Measurements from ENCODE around the gene SUCLG2. TPM values are rescaled to one million over a fixed set of nuclear protein-coding genes. Genes with fewer than 3 reads are reported as not detected.

SUCLG2 gene
- total and polyA plus RNA-seq, 10 of the 15 experiments (the other 5 are each of a cell fraction or from before 2014, with no cell fraction given) = 17.8 to 50.9 (median 37.2) TPM

GRCh38 chr3:67564008-67564407 lies 90.4 kb downstream of the SUCLG2 start (continued):
- TF ChIP-seq EGR1 (IDR thresholded peaks at IDR 0.05; ENCODE audit: borderline replicate concordance in 1 of 2, low read depth in 2 of 2, low read length in 2 of 2) (no peak), POU2F2 (IDR thresholded peaks at IDR 0.05; ENCODE audit: borderline replicate concordance, low read depth, low read length) (no peak), PKNOX1 (IDR thresholded peaks at IDR 0.05) (no peak), CHD1 (IDR thresholded peaks at IDR 0.05; ENCODE audit: low read depth, low read length) (no peak), PAX8 (IDR thresholded peaks at IDR 0.05) (no peak)
- TF ChIP-seq, protein P1, sequence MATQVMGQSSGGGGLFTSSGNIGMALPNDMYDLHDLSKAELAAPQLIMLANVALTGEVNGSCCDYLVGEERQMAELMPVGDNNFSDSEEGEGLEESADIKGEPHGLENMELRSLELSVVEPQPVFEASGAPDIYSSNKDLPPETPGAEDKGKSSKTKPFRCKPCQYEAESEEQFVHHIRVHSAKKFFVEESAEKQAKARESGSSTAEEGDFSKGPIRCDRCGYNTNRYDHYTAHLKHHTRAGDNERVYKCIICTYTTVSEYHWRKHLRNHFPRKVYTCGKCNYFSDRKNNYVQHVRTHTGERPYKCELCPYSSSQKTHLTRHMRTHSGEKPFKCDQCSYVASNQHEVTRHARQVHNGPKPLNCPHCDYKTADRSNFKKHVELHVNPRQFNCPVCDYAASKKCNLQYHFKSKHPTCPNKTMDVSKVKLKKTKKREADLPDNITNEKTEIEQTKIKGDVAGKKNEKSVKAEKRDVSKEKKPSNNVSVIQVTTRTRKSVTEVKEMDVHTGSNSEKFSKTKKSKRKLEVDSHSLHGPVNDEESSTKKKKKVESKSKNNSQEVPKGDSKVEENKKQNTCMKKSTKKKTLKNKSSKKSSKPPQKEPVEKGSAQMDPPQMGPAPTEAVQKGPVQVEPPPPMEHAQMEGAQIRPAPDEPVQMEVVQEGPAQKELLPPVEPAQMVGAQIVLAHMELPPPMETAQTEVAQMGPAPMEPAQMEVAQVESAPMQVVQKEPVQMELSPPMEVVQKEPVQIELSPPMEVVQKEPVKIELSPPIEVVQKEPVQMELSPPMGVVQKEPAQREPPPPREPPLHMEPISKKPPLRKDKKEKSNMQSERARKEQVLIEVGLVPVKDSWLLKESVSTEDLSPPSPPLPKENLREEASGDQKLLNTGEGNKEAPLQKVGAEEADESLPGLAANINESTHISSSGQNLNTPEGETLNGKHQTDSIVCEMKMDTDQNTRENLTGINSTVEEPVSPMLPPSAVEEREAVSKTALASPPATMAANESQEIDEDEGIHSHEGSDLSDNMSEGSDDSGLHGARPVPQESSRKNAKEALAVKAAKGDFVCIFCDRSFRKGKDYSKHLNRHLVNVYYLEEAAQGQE (IDR thresholded peaks at IDR 0.05; ENCODE audit: low read depth, low read length) = no peak

- ChIA-PET RAD21 (ENCODE audit: unreplicated experiment) (no interaction called here), POLR2A (no interaction called here), SMC1A (ENCODE audit: uncharacterized antibody, unreplicated experiment) (no interaction called here), CTCF (no interaction called here)
- H3K9me3 ChIP-seq (replicated peaks; ENCODE audit: control insufficient read depth, insufficient read depth, low read length) = no peaks in the 10 kb centered on the region
- H3K36me3 ChIP-seq (ENCODE audit: control insufficient read depth in 2 of 2, insufficient read depth in 2 of 2, low read length in 1 of 2) = no peaks in the 10 kb centered on the region; a peak in 2 of 4 replicates
- H3K79me2 ChIP-seq (ENCODE audit: control insufficient read depth, insufficient read depth, low read length) = no peaks in the 10 kb centered on the region; the same call in 1 of the 2 replicates
- H4K20me1 ChIP-seq (ENCODE audit: control insufficient read depth, insufficient read depth) = no peaks in the 10 kb centered on the region
- BruUV-seq (replicated peaks) = no TSS peak
- H2AFZ ChIP-seq (ENCODE audit: control insufficient read depth, low read depth, low read length) = no peak overlapping the region
- no peaks in the 10 kb centered on the region for H3K27me3 ChIP-seq (replicated peaks in 1 of 2; ENCODE audit: control insufficient read depth in 2 of 2, insufficient read depth in 2 of 2, low read length in 1 of 2)
- in situ Hi-C loops (cut with MboI) = no loop called here
- WGBS (ENCODE audit: insufficient coverage, insufficient replicate concordance, low lambda C conversion rate, missing lambda C conversion rate) = 100% methylated on average over 2 of the region's 2 CpGs
- ATAC-seq (no peak), DNase-seq (ENCODE audit: low read depth, low spot score) (no peak), FAIRE-seq (no peak)
- H3K27ac ChIP-seq (ENCODE audit: control insufficient read depth, insufficient read depth) = no peak overlapping the region
- no peak overlapping the region for H3K4me2 ChIP-seq (ENCODE audit: control insufficient read depth, insufficient read depth)
- intact Hi-C loops (cut with micrococcal nuclease; ENCODE audit: unreplicated experiment) = no loop called here
- H3K9ac ChIP-seq (ENCODE audit: control insufficient read depth, insufficient read depth, low read length) = no peak overlapping the region
- no peak overlapping the region for H3K4me3 ChIP-seq
- H3K4me1 ChIP-seq (ENCODE audit: control insufficient read depth, insufficient read depth, low read length) = no peaks in the 10 kb centered on the region
- TF ChIP-seq MTA3 (IDR thresholded peaks at IDR 0.05; ENCODE audit: borderline replicate concordance, low read length) (no peak), IKZF1 (conservative IDR thresholded peaks at IDR 0.05) (no peak), EED (IDR thresholded peaks at IDR 0.05; ENCODE audit: low read depth) (no peak), CEBPB (IDR thresholded peaks at IDR 0.05; ENCODE audit: borderline replicate concordance in 1 of 2, low read depth in 2 of 2, low read length in 2 of 2) (no peak)
- TF ChIP-seq, protein P2, sequence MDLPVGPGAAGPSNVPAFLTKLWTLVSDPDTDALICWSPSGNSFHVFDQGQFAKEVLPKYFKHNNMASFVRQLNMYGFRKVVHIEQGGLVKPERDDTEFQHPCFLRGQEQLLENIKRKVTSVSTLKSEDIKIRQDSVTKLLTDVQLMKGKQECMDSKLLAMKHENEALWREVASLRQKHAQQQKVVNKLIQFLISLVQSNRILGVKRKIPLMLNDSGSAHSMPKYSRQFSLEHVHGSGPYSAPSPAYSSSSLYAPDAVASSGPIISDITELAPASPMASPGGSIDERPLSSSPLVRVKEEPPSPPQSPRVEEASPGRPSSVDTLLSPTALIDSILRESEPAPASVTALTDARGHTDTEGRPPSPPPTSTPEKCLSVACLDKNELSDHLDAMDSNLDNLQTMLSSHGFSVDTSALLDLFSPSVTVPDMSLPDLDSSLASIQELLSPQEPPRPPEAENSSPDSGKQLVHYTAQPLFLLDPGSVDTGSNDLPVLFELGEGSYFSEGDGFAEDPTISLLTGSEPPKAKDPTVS (IDR thresholded peaks at IDR 0.05; ENCODE audit: low read depth, low read length) = no peak
Measured at GRCh38 chr3:67561667-67562394, 92.6 kb downstream of the SUCLG2 start.
